Astrocyte (in vitro differentiated cells and primary cell): ENCODE results near the gene PI4KA.

Source experiments
- EZH2 ChIP-seq: IDR thresholded peaks from 2 replicates; pipeline ENCODE4 v1.6.1; 2012; ENCODE audit warnings: mild to moderate bottlenecking, low read length, inconsistent platforms; ENCODE audit not compliant: insufficient read depth
- TF ChIP-seq, protein P1 (sequence below): IDR thresholded peaks from 2 replicates; pipeline ENCODE4 v1.5.1; 2011; ENCODE audit warnings: low read depth, mild to moderate bottlenecking, inconsistent platforms, low read length, moderate library complexity; ENCODE audit not compliant: insufficient read depth

DNA sequence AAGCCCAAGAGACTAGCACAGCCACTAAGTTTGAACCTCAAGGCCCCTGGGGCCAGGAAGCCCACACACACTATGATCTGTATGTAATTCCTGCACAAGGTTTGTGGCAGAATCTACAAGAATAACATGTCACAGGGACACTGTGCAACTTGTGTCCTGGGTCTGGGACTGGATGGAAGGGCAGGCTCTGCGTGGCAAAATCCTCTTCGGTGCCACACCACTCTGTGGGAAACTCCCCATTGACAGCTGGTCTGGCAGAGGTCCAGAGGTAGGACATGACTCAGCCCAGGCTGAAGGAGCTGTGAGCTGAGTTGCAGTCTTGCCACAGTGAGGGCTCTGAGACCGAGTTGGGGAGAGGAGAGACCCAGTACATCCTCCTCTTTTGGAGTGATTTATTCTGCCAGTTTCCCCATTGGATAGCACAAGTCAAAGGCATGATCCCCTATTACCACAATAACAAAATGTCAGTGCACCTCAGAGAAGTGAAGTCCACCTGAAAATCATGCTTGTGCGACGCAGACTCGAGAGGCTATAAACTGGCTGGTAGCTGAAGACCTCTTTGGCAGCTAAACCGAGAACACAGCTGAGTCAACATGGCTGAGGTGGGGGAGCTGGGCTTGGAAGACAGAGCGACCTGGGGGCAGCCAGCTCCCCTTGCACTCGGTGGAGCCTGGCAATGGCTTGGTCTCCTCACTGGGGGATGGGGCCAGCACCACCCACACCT is 108.0 kb downstream of the PI4KA start:
- TF ChIP-seq, protein P1, sequence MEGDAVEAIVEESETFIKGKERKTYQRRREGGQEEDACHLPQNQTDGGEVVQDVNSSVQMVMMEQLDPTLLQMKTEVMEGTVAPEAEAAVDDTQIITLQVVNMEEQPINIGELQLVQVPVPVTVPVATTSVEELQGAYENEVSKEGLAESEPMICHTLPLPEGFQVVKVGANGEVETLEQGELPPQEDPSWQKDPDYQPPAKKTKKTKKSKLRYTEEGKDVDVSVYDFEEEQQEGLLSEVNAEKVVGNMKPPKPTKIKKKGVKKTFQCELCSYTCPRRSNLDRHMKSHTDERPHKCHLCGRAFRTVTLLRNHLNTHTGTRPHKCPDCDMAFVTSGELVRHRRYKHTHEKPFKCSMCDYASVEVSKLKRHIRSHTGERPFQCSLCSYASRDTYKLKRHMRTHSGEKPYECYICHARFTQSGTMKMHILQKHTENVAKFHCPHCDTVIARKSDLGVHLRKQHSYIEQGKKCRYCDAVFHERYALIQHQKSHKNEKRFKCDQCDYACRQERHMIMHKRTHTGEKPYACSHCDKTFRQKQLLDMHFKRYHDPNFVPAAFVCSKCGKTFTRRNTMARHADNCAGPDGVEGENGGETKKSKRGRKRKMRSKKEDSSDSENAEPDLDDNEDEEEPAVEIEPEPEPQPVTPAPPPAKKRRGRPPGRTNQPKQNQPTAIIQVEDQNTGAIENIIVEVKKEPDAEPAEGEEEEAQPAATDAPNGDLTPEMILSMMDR = no peak
- TF ChIP-seq EZH2 = no peak
